CD4-positive, alpha-beta T cell treated with Interleukin-12 subunit alpha and Interleukin-12 subunit beta, for 1 hour (primary cell): ENCODE results near the gene HINT3.
"Not testable (repeated sequence)": the region's sequence is repeated elsewhere in the genome, so short reads cannot be mapped to it uniquely, and the experiment has no call there.

Experiments
- DNase-seq: peaks from one replicate; pipeline ENCODE4 v3.0.0-alpha.2; 2020

Gene HINT3

GRCh38 chr6:125956506-125957390, at the start of gene HINT3:
TSS of gene HINT3 (plus strand) at chr6:125956770. CDS start at chr6:125956978, 208 bp downstream.
- peak; percentile 97 for DNase-seq

- no peak for DNase-seq
Measured at GRCh38 chr6:125910527-125910926, 46.0 kb upstream of the HINT3 start.

- DNase-seq, result not testable (repeated sequence)
Measured at GRCh38 chr6:125911051-125911451, 45.5 kb upstream of the HINT3 start.

GRCh38 chr6:125912430-125912829, 44.1 kb upstream of the HINT3 start:
- DNase-seq, result not testable (repeated sequence)

- no peak for DNase-seq
Measured at GRCh38 chr6:125913145-125913544, 43.4 kb upstream of the HINT3 start.

GRCh38 chr6:125913864-125914351, 42.7 kb upstream of the HINT3 start:
- no peak for DNase-seq

- no peak for DNase-seq
Measured at GRCh38 chr6:125918230-125918629, 38.3 kb upstream of the HINT3 start.

GRCh38 chr6:125918681-125919566, 37.6 kb upstream of the HINT3 start:
- DNase-seq, result peak; percentile 78

- DNase-seq, result no peak
Measured at GRCh38 chr6:125919618-125920017, 37.0 kb upstream of the HINT3 start.

GRCh38 chr6:125922322-125922860, 34.2 kb upstream of the HINT3 start:
- no peak for DNase-seq

- no peak for DNase-seq
Measured at GRCh38 chr6:125923366-125923877, 33.1 kb upstream of the HINT3 start.

GRCh38 chr6:125924169-125924568, 32.4 kb upstream of the HINT3 start:
- no peak for DNase-seq

- DNase-seq, result no peak
Measured at GRCh38 chr6:125924697-125925358, 31.7 kb upstream of the HINT3 start.

- no peak for DNase-seq
Measured at GRCh38 chr6:125926711-125927110, 29.9 kb upstream of the HINT3 start.

GRCh38 chr6:125927761-125928160, 28.8 kb upstream of the HINT3 start:
- DNase-seq, result no peak

- DNase-seq, result no peak
Measured at GRCh38 chr6:125930765-125931418, 25.7 kb upstream of the HINT3 start.

GRCh38 chr6:125931733-125932450, 24.7 kb upstream of the HINT3 start:
- no peak for DNase-seq

- no peak for DNase-seq
Measured at GRCh38 chr6:125932451-125932795, 24.1 kb upstream of the HINT3 start.

GRCh38 chr6:125935520-125935919, 21.1 kb upstream of the HINT3 start:
- DNase-seq, result not testable (repeated sequence)

- no peak for DNase-seq
Measured at GRCh38 chr6:125939026-125939425, 17.5 kb upstream of the HINT3 start.

GRCh38 chr6:125939791-125940190, 16.8 kb upstream of the HINT3 start:
- DNase-seq, result no peak
